GM12878 (cell line): ENCODE measurements around the gene ILKAP.

Source experiments
- CREB1 ChIP-seq: IDR thresholded peaks from 2 replicates; pipeline ENCODE4 v1.6.1; 2012; ENCODE audit warnings: low read depth, mild to moderate bottlenecking, inconsistent platforms
- LARP7 ChIP-seq: fragments of 450-650 bp; IDR thresholded peaks from 2 replicates; pipeline ENCODE4 v1.6.1; 2017; ENCODE audit warnings: mild to moderate bottlenecking
- POLR2A ChIP-seq: IDR thresholded peaks from 2 replicates; pipeline ENCODE4 v1.6.1; 2011; ENCODE audit warnings: low read depth, mild to moderate bottlenecking, low read length
- ZNF217 ChIP-seq: fragments of 450-650 bp; IDR thresholded peaks from 2 replicates; pipeline ENCODE4 v1.6.1; 2017; ENCODE audit warnings: antibody characterized with exemption, mild to moderate bottlenecking
- TF ChIP-seq, protein P1 (sequence below): fragments of 450-650 bp; IDR thresholded peaks from 2 replicates; pipeline ENCODE4 v1.6.1; 2017; ENCODE audit warnings: mild to moderate bottlenecking, moderate library complexity

DNA sequence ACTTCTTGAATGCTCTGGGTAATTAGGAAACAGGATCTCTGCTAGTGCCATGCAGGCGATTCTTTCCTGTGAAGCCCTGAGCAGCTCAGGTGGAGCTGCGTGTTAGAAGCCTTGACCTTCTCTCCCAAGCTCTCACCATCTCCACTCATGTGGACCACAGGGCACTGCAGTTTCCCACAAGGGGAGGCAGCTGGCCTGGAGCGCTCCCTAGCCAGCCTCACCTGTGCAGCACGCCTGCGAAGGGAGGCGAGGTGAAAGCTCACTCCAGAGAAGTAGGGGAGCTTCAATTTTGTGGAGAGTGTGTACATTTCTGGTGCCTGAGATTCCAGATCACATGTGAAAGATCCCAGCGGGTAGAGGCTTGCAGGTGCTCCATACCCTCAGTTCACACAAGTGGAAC lies 47.4 kb upstream of the ILKAP start:
- TF ChIP-seq CREB1, result no peak
- no peak for TF ChIP-seq LARP7
- TF ChIP-seq ZNF217, result no peak
- TF ChIP-seq POLR2A, result no peak
- TF ChIP-seq, protein P1, sequence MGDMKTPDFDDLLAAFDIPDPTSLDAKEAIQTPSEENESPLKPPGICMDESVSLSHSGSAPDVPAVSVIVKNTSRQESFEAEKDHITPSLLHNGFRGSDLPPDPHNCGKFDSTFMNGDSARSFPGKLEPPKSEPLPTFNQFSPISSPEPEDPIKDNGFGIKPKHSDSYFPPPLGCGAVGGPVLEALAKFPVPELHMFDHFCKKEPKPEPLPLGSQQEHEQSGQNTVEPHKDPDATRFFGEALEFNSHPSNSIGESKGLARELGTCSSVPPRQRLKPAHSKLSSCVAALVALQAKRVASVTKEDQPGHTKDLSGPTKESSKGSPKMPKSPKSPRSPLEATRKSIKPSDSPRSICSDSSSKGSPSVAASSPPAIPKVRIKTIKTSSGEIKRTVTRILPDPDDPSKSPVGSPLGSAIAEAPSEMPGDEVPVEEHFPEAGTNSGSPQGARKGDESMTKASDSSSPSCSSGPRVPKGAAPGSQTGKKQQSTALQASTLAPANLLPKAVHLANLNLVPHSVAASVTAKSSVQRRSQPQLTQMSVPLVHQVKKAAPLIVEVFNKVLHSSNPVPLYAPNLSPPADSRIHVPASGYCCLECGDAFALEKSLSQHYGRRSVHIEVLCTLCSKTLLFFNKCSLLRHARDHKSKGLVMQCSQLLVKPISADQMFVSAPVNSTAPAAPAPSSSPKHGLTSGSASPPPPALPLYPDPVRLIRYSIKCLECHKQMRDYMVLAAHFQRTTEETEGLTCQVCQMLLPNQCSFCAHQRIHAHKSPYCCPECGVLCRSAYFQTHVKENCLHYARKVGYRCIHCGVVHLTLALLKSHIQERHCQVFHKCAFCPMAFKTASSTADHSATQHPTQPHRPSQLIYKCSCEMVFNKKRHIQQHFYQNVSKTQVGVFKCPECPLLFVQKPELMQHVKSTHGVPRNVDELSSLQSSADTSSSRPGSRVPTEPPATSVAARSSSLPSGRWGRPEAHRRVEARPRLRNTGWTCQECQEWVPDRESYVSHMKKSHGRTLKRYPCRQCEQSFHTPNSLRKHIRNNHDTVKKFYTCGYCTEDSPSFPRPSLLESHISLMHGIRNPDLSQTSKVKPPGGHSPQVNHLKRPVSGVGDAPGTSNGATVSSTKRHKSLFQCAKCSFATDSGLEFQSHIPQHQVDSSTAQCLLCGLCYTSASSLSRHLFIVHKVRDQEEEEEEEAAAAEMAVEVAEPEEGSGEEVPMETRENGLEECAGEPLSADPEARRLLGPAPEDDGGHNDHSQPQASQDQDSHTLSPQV, result no peak
